GM12878 (cell line): Measurements from ENCODE around the gene VAV2. TPM values are rescaled to one million over a fixed set of nuclear protein-coding genes. Genes with fewer than 3 reads are reported as not detected.

Experiments used
- ATAC-seq: fragments of 200-7000 bp; cut with Tn5 transposase; 3 replicates; pipeline ENCODE4 v1.9.1; 2020; ENCODE audit warnings: mild to moderate bottlenecking, moderate library complexity
- BruUV-seq: library from RNA; stranded (reverse); fragments of 400-500 nt; replicated peaks from 2 replicates; lab custom pipeline; 2021; lab: Mats Ljungman, UMichigan
- CTCF ChIA-PET: fragments of 300-600 bp; sonication (Branson Sonifier 250); formaldehyde crosslinking; extraction: SDS; loops from one replicate; lab custom pipeline; 2021; ENCODE audit warnings: inconsistent platforms; lab: Yijun Ruan, JAX
- POLR2A ChIA-PET: fragments of 350-600 bp; formaldehyde crosslinking; extraction: SDS; loops from one replicate; lab custom pipeline; 2021; ENCODE audit warnings: inconsistent platforms; lab: Charles Lee
- RAD21 ChIA-PET: fragments of 300-600 bp; sonication (Branson Sonifier 250); formaldehyde crosslinking; loops from one replicate; lab custom pipeline; 2023; ENCODE audit warnings: antibody characterized with exemption; ENCODE audit not compliant: unreplicated experiment; lab: Charles Lee
- SMC1A ChIA-PET: fragments of 300-600 bp; sonication (Branson Sonifier 250); formaldehyde crosslinking; loops from one replicate; lab custom pipeline; 2023; ENCODE audit not compliant: unreplicated experiment, uncharacterized antibody; lab: Charles Lee
- DNase-seq: peaks from one replicate; pipeline ENCODE4 v3.0.0-alpha.2; 2011; ENCODE audit warnings: low read depth, low spot score
- FAIRE-seq: peaks from 3 replicates; lab custom pipeline; 2011; peaks lifted over from hg19 to GRCh38; lab: Jason Lieb, UNC
- H2AFZ ChIP-seq: 2 replicates; pipeline ENCODE4 v1.6.0; 2011; ENCODE audit warnings: low read depth, low read length, control low read depth; ENCODE audit not compliant: control insufficient read depth
- H3K27ac ChIP-seq: 2 replicates; pipeline ENCODE4 v1.5.1; 2011; ENCODE audit warnings: control low read depth; ENCODE audit not compliant: control insufficient read depth, insufficient read depth
- H3K27me3 ChIP-seq, 2 experiments: replicated peaks in 1 of 2; 2 replicates each; pipeline versions ENCODE4 v1.6.0 to v1.6.1; 2011; ENCODE audit warnings: low read length in 1 of 2; ENCODE audit not compliant: control insufficient read depth in 2 of 2, insufficient read depth in 2 of 2
- H3K36me3 ChIP-seq, 2 experiments: 2 replicates each; pipeline ENCODE4 v1.5.1; 2011; ENCODE audit warnings: low read length in 1 of 2; ENCODE audit not compliant: control insufficient read depth in 2 of 2, insufficient read depth in 2 of 2
- H3K4me1 ChIP-seq: 2 replicates; pipeline ENCODE4 v1.6.1; 2011; ENCODE audit warnings: mild to moderate bottlenecking, low read length, moderate library complexity, mixed read lengths; ENCODE audit not compliant: control insufficient read depth, insufficient read depth
- H3K4me2 ChIP-seq: 2 replicates; pipeline ENCODE4 v1.6.0; 2011; ENCODE audit warnings: control low read depth; ENCODE audit not compliant: control insufficient read depth, insufficient read depth
- H3K4me3 ChIP-seq: fragments of 200-600 bp; sonication (generic); 2 replicates; pipeline ENCODE4 v1.5.1; 2016
- H3K79me2 ChIP-seq: 2 replicates; pipeline ENCODE4 v1.6.0; 2011; ENCODE audit warnings: low read length; ENCODE audit not compliant: control insufficient read depth, insufficient read depth
- H3K9ac ChIP-seq: 2 replicates; pipeline ENCODE4 v1.8.0; 2011; ENCODE audit warnings: low read length, control low read depth, mixed read lengths; ENCODE audit not compliant: control insufficient read depth, insufficient read depth
- H3K9me3 ChIP-seq: replicated peaks from 3 replicates; pipeline ENCODE4 v1.5.1; 2011; ENCODE audit warnings: mild to moderate bottlenecking, low read length; ENCODE audit not compliant: control insufficient read depth, insufficient read depth
- H4K20me1 ChIP-seq: 2 replicates; pipeline ENCODE4 v1.6.0; 2011; ENCODE audit not compliant: control insufficient read depth, insufficient read depth
- SMAD5 ChIP-seq: IDR thresholded peaks from 2 replicates; pipeline ENCODE4 v1.6.1; 2016; ENCODE audit warnings: antibody characterized with exemption, low read depth
- SREBF1 ChIP-seq: IDR thresholded peaks from 2 replicates; pipeline ENCODE4 v1.6.1; 2012; ENCODE audit warnings: mild to moderate bottlenecking, low read length
- WGBS: methylation state at CpG from one replicate; pipeline ENCODE4 v1.1.6; 2016; ENCODE audit warnings: low lambda C conversion rate; ENCODE audit not compliant: insufficient replicate concordance, insufficient coverage; ENCODE audit errors: missing lambda C conversion rate; 5-methylcytosine and 5-hydroxymethylcytosine counted together
- in situ Hi-C: fragments of 300-500 bp; cut with MboI; formaldehyde crosslinking; loops from 9 replicates; pipeline ENCODE4 v1.14.3; 2018; ENCODE audit warnings: mixed read lengths
- intact Hi-C: fragments of 100-400 bp; cut with micrococcal nuclease; formaldehyde crosslinking; loops from one replicate; pipeline ENCODE4 v1.14.2; 2022; ENCODE audit not compliant: unreplicated experiment
- polyA plus RNA-seq, 11 experiments: library from polyadenylated mRNA; depleted of rRNA in 4 of 11; unstranded in 6 of 11; stranded (reverse) in 5 of 11; fragments of >200 nt; fragmentation: Nextera tagmentation in 4 of 11; fragmentation: Illumina TruSeq in 1 of 11; extraction: Ambion mirVana in 4 of 11; extraction: Trizol in 1 of 11; gene quantifications; 1 replicate in 1 of 11; 2 replicates in 10 of 11; pipeline versions ENCODE4 v1.2.1 to v1.2.3, GENCODE V29; 2011 to 2016; ENCODE audit warnings: inconsistent platforms in 2 of 11, missing spikeins in 2 of 11, low read depth in 1 of 11
- total RNA-seq, 4 experiments: library from RNA; depleted of rRNA in 3 of 4; stranded (reverse); fragments of >200 nt in 3 of 4; fragmentation: Illumina TruSeq in 1 of 4; extraction: Trizol in 1 of 4; gene quantifications; 2 replicates each; pipeline versions ENCODE4 v1.2.1 to v1.2.3, GENCODE V29; 2013 to 2021
- TF ChIP-seq, protein P1 (sequence below), 3 experiments: IDR thresholded peaks in 2 of 3; conservative IDR thresholded peaks in 1 of 3; 2 replicates each; pipeline ENCODE4 v1.5.1; 2011; ENCODE audit warnings: low read depth in 3 of 3, low read length in 3 of 3, mild to moderate bottlenecking in 3 of 3, control low read depth in 2 of 3, moderate library complexity in 2 of 3, inconsistent platforms in 1 of 3, mixed read lengths in 1 of 3; ENCODE audit not compliant: control insufficient read depth in 2 of 3, insufficient read depth in 1 of 3; ENCODE audit errors: extremely low read depth in 1 of 3

The VAV2 gene
- total and polyA plus RNA-seq, 10 of the 15 experiments (the other 5 are each of a cell fraction or from before 2014, with no cell fraction given) = 0.13 to 43.9 (median 16.9) TPM

- DNase-seq (no peak), FAIRE-seq (no peak), ATAC-seq (no peak)
- Histone ChIP-seq H4K20me1 (no peaks in the 10 kb centered on the region), H3K9ac (no peak overlapping the region), H3K4me3 (no peak overlapping the region), H3K27ac (no peak overlapping the region), H3K79me2 (no peaks in the 10 kb centered on the region; the same call in none of the 2 replicates), H3K27me3 (no peaks in the 10 kb centered on the region), H3K4me1 (no peaks in the 10 kb centered on the region; the same call in 1 of the 2 replicates), H2AFZ (no peak overlapping the region), H3K4me2 (no peak overlapping the region), H3K9me3 (no peaks in the 10 kb centered on the region), H3K36me3 (peaks cover 8 to 21% of the 10 kb centered on the region in 2 experiments; a peak in 3 of 4 replicates)
- ChIA-PET RAD21 (no interaction called here), SMC1A (no interaction called here), POLR2A (no interaction called here), CTCF (no interaction called here)
- in situ Hi-C loops (no loop called here), intact Hi-C loops (no loop called here)
- WGBS = 82% methylated on average over 17 of the region's 17 CpGs
- no TSS peak for BruUV-seq
- TF ChIP-seq, protein P1, sequence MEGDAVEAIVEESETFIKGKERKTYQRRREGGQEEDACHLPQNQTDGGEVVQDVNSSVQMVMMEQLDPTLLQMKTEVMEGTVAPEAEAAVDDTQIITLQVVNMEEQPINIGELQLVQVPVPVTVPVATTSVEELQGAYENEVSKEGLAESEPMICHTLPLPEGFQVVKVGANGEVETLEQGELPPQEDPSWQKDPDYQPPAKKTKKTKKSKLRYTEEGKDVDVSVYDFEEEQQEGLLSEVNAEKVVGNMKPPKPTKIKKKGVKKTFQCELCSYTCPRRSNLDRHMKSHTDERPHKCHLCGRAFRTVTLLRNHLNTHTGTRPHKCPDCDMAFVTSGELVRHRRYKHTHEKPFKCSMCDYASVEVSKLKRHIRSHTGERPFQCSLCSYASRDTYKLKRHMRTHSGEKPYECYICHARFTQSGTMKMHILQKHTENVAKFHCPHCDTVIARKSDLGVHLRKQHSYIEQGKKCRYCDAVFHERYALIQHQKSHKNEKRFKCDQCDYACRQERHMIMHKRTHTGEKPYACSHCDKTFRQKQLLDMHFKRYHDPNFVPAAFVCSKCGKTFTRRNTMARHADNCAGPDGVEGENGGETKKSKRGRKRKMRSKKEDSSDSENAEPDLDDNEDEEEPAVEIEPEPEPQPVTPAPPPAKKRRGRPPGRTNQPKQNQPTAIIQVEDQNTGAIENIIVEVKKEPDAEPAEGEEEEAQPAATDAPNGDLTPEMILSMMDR (IDR thresholded peaks at IDR 0.05 in 2 of 3, conservative IDR thresholded peaks at IDR 0.05 in 1 of 3; ENCODE audit: control insufficient read depth in 2 of 3, extremely low read depth in 1 of 3, insufficient read depth in 1 of 3, low read depth in 3 of 3, low read length in 3 of 3) = no peak
- TF ChIP-seq SMAD5 (no peak), SREBF1 (no peak)
Measured at GRCh38 chr9:133836001-133836758, 155.9 kb downstream of the VAV2 start.
